ENCODE measurements around the gene AKAP6. TPM values are rescaled to one million over a fixed set of nuclear protein-coding genes. Genes with fewer than 3 reads are reported as not detected.

AKAP6 gene
- total RNA-seq, 2 experiments from 2014 or later, result 0.13 to 0.72 TPM

GRCh38 chr14:32567543-32568384 is 238.7 kb downstream of the AKAP6 start:
- Histone ChIP-seq H4K20me1 (ENCODE audit: insufficient read depth, low read length) (no peaks in the 10 kb centered on the region), H3K27ac (ENCODE audit: low read depth, low read length, poor library complexity, severe bottlenecking) (no peak overlapping the region), H3K9me3 (ENCODE audit: low read length) (no peaks in the 10 kb centered on the region), H3K79me2 (ENCODE audit: insufficient read depth, low read depth, low read length) (no peaks in the 10 kb centered on the region), H3K9me2 (ENCODE audit: insufficient read depth, low read length) (no peaks in the 10 kb centered on the region), H3K4me2 (ENCODE audit: low read length) (no peak overlapping the region), H3K36me3 (ENCODE audit: insufficient read depth, low read length) (no peaks in the 10 kb centered on the region), H3K4me3 (ENCODE audit: low read depth, low read length, poor library complexity, severe bottlenecking) (no peak overlapping the region), H2AFZ (ENCODE audit: low read length) (no peak overlapping the region), H3K4me1 (ENCODE audit: insufficient read depth, low read length, poor library complexity, severe bottlenecking) (no peaks in the 10 kb centered on the region)
- BruUV-seq (replicated peaks), result no TSS peak
- CTCF ChIA-PET (ENCODE audit: unreplicated experiment), result interaction anchor here (0.6 kb wide), 1 partner anchor 247 kb away, joined by 3 read pairs; no protein-coding TSS in a partner anchor
- DNase-seq (ENCODE audit: low spot score), result no peak
- intact Hi-C loops (cut with micrococcal nuclease; ENCODE audit: unreplicated experiment), result no loop called here
- POLR2A ChIA-PET, result interaction anchor here (0.6 kb wide), 1 partner anchor 10 kb away, joined by 3 read pairs; no protein-coding TSS in a partner anchor
- TF ChIP-seq CTCF (conservative IDR thresholded peaks at IDR 0.05; ENCODE audit: low read length) (no peak), EZH2phosphoT487 (IDR thresholded peaks at IDR 0.05; ENCODE audit: borderline replicate concordance, low read depth, low read length) (no peak)

- H3K9me2 ChIP-seq (ENCODE audit: insufficient read depth, low read length), result no peaks in the 10 kb centered on the region
- no TSS peak for BruUV-seq (replicated peaks)
- H3K36me3 ChIP-seq (ENCODE audit: insufficient read depth, low read length), result no peaks in the 10 kb centered on the region
- no peak overlapping the region for H3K27ac ChIP-seq (ENCODE audit: low read depth, low read length, poor library complexity, severe bottlenecking)
- intact Hi-C loops (cut with micrococcal nuclease; ENCODE audit: unreplicated experiment), result loop anchor here (10.0 kb wide), 1 partner anchor 1733 kb away; no protein-coding TSS in a partner anchor
- TF ChIP-seq CTCF (conservative IDR thresholded peaks at IDR 0.05; ENCODE audit: low read length) (no peak), EZH2phosphoT487 (IDR thresholded peaks at IDR 0.05; ENCODE audit: borderline replicate concordance, low read depth, low read length) (no peak)
- ChIA-PET CTCF (ENCODE audit: unreplicated experiment) (no interaction called here), POLR2A (no interaction called here)
- H3K79me2 ChIP-seq (ENCODE audit: insufficient read depth, low read depth, low read length), result no peaks in the 10 kb centered on the region
- no peaks in the 10 kb centered on the region for H3K9me3 ChIP-seq (ENCODE audit: low read length)
- no peak overlapping the region for H3K4me2 ChIP-seq (ENCODE audit: low read length)
- H4K20me1 ChIP-seq (ENCODE audit: insufficient read depth, low read length), result no peaks in the 10 kb centered on the region
- no peaks in the 10 kb centered on the region for H3K4me1 ChIP-seq (ENCODE audit: insufficient read depth, low read length, poor library complexity, severe bottlenecking)
- no peak for DNase-seq (ENCODE audit: low spot score)
- H3K4me3 ChIP-seq (ENCODE audit: low read depth, low read length, poor library complexity, severe bottlenecking), result no peak overlapping the region
- H2AFZ ChIP-seq (ENCODE audit: low read length), result no peak overlapping the region
Observed at GRCh38 chr14:32571551-32571950, 242.5 kb downstream of the AKAP6 start.

Measured in OCI-LY7 (cell line).